Neural progenitor cell (in vitro differentiated cells): ENCODE data around the gene TLR5. TPM values are rescaled to one million over a fixed set of nuclear protein-coding genes. Genes with fewer than 3 reads are reported as not detected.

Experiments used
- DNase-seq: peaks from one replicate; pipeline ENCODE4 v3.0.0-alpha.2; 2016; ENCODE audit warnings: low spot score
- H2AFZ ChIP-seq: fragments of 200-600 bp; sonication (generic); replicated peaks from 2 replicates; pipeline ENCODE4 v1.6.1; 2016; ENCODE audit warnings: antibody characterized with exemption
- H3F3A ChIP-seq: fragments of 200-600 bp; sonication (generic); 2 replicates; pipeline ENCODE4 v1.6.1; 2016; ENCODE audit warnings: antibody characterized with exemption, low read depth
- H3K27ac ChIP-seq: fragments of 200-600 bp; sonication (generic); 2 replicates; pipeline ENCODE4 v1.5.1; 2016; ENCODE audit warnings: mild to moderate bottlenecking
- H3K27me3 ChIP-seq: fragments of 200-600 bp; sonication (generic); 2 replicates; pipeline ENCODE4 v1.6.1; 2016; ENCODE audit warnings: mild to moderate bottlenecking, moderate library complexity
- H3K36me3 ChIP-seq: fragments of 200-600 bp; sonication (generic); 2 replicates; pipeline ENCODE4 v1.5.1; 2016
- H3K4me1 ChIP-seq: fragments of 200-600 bp; sonication (generic); 2 replicates; pipeline ENCODE4 v1.6.1; 2016; ENCODE audit warnings: mixed run types
- H3K4me2 ChIP-seq: fragments of 200-600 bp; sonication (generic); 2 replicates; pipeline ENCODE4 v1.6.1; 2016
- H3K4me3 ChIP-seq: fragments of 200-600 bp; sonication (generic); 2 replicates; pipeline ENCODE4 v1.5.1; 2016
- H3K79me2 ChIP-seq: fragments of 200-600 bp; sonication (generic); 2 replicates; pipeline ENCODE4 v1.6.1; 2016; ENCODE audit warnings: low read depth
- H3K9ac ChIP-seq: fragments of 200-600 bp; sonication (generic); 2 replicates; pipeline ENCODE4 v1.6.1; 2016
- H3K9me3 ChIP-seq: fragments of 200-600 bp; sonication (generic); 2 replicates; pipeline ENCODE4 v1.5.1; 2016; ENCODE audit warnings: low read depth
- H4K20me1 ChIP-seq: fragments of 200-600 bp; sonication (generic); 2 replicates; pipeline ENCODE4 v1.6.1; 2016; ENCODE audit warnings: low read depth
- H3K27ac Mint-ChIP-seq: 3 replicates; pipeline ENCODE4 v1.8.0; 2021; ENCODE audit warnings: mixed read lengths
- H3K27me3 Mint-ChIP-seq: 2 replicates; pipeline ENCODE4 v1.8.0; 2022; ENCODE audit warnings: low read depth, mild to moderate bottlenecking, inconsistent platforms, moderate library complexity, mixed read lengths; ENCODE audit not compliant: insufficient read depth
- H3K36me3 Mint-ChIP-seq: 3 replicates; pipeline ENCODE4 v1.8.0; 2021; ENCODE audit warnings: mixed read lengths
- H3K4me1 Mint-ChIP-seq: 3 replicates; pipeline ENCODE4 v1.8.0; 2021; ENCODE audit warnings: mixed read lengths
- H3K4me3 Mint-ChIP-seq: 3 replicates; pipeline ENCODE4 v1.8.0; 2021; ENCODE audit warnings: mild to moderate bottlenecking, moderate library complexity, mixed read lengths
- H3K9me3 Mint-ChIP-seq: 3 replicates; pipeline ENCODE4 v1.8.0; 2020; ENCODE audit warnings: mixed read lengths
- EZH2 ChIP-seq: fragments of 200-600 bp; sonication (generic); IDR thresholded peaks from 2 replicates; pipeline ENCODE4 v1.6.1; 2017; ENCODE audit warnings: antibody characterized with exemption, mild to moderate bottlenecking, moderate library complexity
- EZH2phosphoT487 ChIP-seq: fragments of 200-600 bp; sonication (generic); IDR thresholded peaks from 2 replicates; pipeline ENCODE4 v1.6.1; 2017; ENCODE audit warnings: antibody characterized with exemption
- total RNA-seq: library from RNA; depleted of rRNA; stranded (reverse); fragments of >200 nt; gene quantifications from 2 replicates; pipeline ENCODE4 v1.2.3, GENCODE V29; 2015; ENCODE audit warnings: low replicate concordance
- TF ChIP-seq, protein P1 (sequence below): fragments of 200-600 bp; sonication (generic); IDR thresholded peaks from 2 replicates; pipeline ENCODE4 v1.5.1; 2017; ENCODE audit warnings: antibody characterized with exemption, mild to moderate bottlenecking

TLR5 gene
- total RNA-seq, 1 donor from 2014 or later: 0.30 TPM

DNA sequence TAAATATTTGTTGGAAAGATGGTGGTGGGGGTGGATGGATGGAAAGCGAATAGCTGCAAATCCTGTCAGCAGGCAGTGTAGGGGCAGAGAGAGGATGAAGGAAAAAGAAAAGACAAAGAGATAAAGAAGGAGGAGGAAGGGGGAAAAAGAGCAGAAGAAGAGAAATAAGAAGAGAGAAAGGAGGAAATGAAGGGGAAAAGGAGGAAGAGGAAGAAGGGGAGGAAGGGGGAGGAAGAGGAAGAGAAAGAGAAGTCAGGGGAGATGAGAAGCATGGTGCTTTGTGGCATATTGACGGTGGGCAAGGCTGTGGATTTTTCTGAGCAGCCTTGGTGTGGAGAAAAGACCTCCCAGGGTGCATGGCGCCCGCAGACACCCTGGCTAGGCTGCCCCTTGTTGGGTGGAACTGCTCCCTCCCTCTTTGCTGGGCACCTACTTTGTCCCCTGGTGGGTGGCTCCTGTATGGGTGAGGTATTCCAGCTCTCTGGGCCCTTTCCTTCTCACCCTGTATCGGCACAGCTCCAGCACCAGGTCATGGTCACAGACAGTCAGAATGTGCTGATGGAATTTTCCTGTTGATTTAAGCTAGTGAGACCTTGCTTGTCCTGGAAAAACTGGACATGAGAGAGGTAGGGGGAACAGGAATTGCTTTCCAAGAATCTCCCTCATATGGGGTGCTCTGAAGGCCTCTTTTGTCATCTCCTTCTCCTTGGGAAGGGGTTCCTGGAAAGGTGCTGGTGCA is 45.7 kb upstream of the TLR5 start:
- H3K36me3 Mint-ChIP-seq: no peaks in the 10 kb centered on the region
- DNase-seq: no peak

DNA sequence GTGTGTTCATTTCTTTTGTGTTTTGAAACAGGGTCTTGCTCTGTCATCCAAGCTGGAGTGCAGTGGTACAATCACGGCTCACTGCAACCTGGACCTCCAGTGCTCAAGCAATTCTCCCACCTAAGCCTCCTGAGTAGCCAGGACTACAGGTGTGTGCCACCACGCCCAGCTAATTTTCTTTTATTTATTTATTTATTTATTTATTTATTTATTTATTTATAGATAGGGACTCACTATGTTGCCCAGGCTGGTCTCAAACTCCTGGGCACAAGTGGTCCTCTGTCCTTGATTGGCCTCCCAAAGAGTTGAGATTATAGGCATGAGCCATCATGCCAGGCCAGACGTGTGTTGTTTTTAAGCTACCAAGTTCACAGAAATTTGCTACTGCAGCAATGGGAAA is 43.8 kb upstream of the TLR5 start:
- H3K27ac Mint-ChIP-seq: no peak overlapping the region
- Histone ChIP-seq H3K4me3 (no peak overlapping the region), H3K27ac (no peak overlapping the region), H3K36me3 (no peaks in the 10 kb centered on the region), H2AFZ (no peak overlapping the region), H3K4me2 (no peak overlapping the region), H4K20me1 (no peaks in the 10 kb centered on the region), H3K27me3 (no peaks in the 10 kb centered on the region), H3K4me1 (no peaks in the 10 kb centered on the region), H3K9me3 (no peaks in the 10 kb centered on the region), H3K79me2 (no peaks in the 10 kb centered on the region), H3F3A (no peaks in the 10 kb centered on the region), H3K9ac (no peak overlapping the region)
- TF ChIP-seq EZH2 (no peak), EZH2phosphoT487 (no peak)
- TF ChIP-seq, protein P1, sequence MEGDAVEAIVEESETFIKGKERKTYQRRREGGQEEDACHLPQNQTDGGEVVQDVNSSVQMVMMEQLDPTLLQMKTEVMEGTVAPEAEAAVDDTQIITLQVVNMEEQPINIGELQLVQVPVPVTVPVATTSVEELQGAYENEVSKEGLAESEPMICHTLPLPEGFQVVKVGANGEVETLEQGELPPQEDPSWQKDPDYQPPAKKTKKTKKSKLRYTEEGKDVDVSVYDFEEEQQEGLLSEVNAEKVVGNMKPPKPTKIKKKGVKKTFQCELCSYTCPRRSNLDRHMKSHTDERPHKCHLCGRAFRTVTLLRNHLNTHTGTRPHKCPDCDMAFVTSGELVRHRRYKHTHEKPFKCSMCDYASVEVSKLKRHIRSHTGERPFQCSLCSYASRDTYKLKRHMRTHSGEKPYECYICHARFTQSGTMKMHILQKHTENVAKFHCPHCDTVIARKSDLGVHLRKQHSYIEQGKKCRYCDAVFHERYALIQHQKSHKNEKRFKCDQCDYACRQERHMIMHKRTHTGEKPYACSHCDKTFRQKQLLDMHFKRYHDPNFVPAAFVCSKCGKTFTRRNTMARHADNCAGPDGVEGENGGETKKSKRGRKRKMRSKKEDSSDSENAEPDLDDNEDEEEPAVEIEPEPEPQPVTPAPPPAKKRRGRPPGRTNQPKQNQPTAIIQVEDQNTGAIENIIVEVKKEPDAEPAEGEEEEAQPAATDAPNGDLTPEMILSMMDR: no peak
- no peak overlapping the region for H3K4me3 Mint-ChIP-seq
- H3K27me3 Mint-ChIP-seq: peaks cover 4% of the 10 kb centered on the region
- H3K9me3 Mint-ChIP-seq: no peaks in the 10 kb centered on the region
- no peaks in the 10 kb centered on the region for H3K4me1 Mint-ChIP-seq
- H3K36me3 Mint-ChIP-seq: no peaks in the 10 kb centered on the region
- no peak for DNase-seq

More for the DNA sequence above, 45.7 kb upstream of the TLR5 start:
- no peak for TF ChIP-seq EZH2
- no peak for TF ChIP-seq EZH2phosphoT487
- TF ChIP-seq, protein P1: no peak
- H3K4me3 Mint-ChIP-seq: no peak overlapping the region
- Histone ChIP-seq H3K4me3 (no peak overlapping the region), H3K4me1 (no peaks in the 10 kb centered on the region), H3K9me3 (no peaks in the 10 kb centered on the region), H2AFZ (no peak overlapping the region), H3K27ac (no peak overlapping the region), H3K27me3 (no peaks in the 10 kb centered on the region), H3F3A (no peaks in the 10 kb centered on the region), H4K20me1 (no peaks in the 10 kb centered on the region), H3K9ac (no peak overlapping the region), H3K4me2 (no peak overlapping the region), H3K79me2 (no peaks in the 10 kb centered on the region), H3K36me3 (no peaks in the 10 kb centered on the region)
- H3K27me3 Mint-ChIP-seq: peaks cover 4% of the 10 kb centered on the region
- no peak overlapping the region for H3K27ac Mint-ChIP-seq
- H3K4me1 Mint-ChIP-seq: no peaks in the 10 kb centered on the region
- H3K9me3 Mint-ChIP-seq: no peaks in the 10 kb centered on the region

DNA sequence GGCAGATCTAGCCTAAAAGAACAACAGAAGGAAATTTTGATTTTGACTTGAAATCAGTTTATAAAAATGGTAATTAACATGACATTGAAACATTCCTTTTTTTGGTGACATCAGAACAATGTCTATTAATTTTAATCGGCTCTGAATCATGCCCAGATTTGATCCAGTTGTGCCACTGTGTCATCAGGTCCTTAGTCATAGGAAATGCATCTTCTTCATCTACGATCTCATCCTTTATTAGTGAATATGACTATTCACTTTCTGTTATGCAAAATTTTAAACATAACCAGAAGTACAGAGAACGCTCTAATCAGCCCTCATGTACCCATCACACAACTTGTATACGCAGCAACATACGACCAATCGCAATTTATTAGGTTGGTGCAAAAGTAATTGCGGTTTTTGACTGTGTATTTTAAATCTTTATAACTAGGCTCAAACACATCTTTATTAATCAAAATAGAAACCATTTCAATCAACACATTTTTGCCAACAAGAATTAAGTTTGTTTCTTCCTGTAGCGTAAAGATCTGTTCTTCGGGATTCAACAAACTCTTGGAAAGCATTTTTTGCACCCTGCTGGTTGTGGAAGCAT is 40.3 kb upstream of the TLR5 start:
- Histone ChIP-seq H3K27me3 (no peaks in the 10 kb centered on the region), H3K4me2 (no peak overlapping the region), H3K9me3 (no peaks in the 10 kb centered on the region), H3K9ac (no peak overlapping the region), H3K36me3 (no peaks in the 10 kb centered on the region), H3K4me1 (peaks cover 16% of the 10 kb centered on the region), H3K27ac (no peak overlapping the region), H4K20me1 (no peaks in the 10 kb centered on the region), H2AFZ (no peak overlapping the region), H3K79me2 (no peaks in the 10 kb centered on the region), H3K4me3 (no peak overlapping the region), H3F3A (no peaks in the 10 kb centered on the region)
- H3K27me3 Mint-ChIP-seq: peaks cover 4% of the 10 kb centered on the region
- no peaks in the 10 kb centered on the region for H3K9me3 Mint-ChIP-seq
- no peak for DNase-seq
- no peak overlapping the region for H3K4me3 Mint-ChIP-seq
- H3K36me3 Mint-ChIP-seq: no peaks in the 10 kb centered on the region
- TF ChIP-seq EZH2phosphoT487 (no peak), EZH2 (no peak)
- TF ChIP-seq, protein P1: no peak
- peaks cover 14% of the 10 kb centered on the region for H3K4me1 Mint-ChIP-seq
- no peak overlapping the region for H3K27ac Mint-ChIP-seq
